GM12872 (cell line): Measurements from ENCODE around the gene SLCO3A1.

ENCODE experiments used
- TF ChIP-seq, protein P1 (sequence below): IDR thresholded peaks from 3 replicates; pipeline ENCODE4 v1.5.1; 2011; ENCODE audit warnings: low read depth, mild to moderate bottlenecking, low read length, moderate library complexity; ENCODE audit not compliant: insufficient read depth

The SLCO3A1 gene

DNA sequence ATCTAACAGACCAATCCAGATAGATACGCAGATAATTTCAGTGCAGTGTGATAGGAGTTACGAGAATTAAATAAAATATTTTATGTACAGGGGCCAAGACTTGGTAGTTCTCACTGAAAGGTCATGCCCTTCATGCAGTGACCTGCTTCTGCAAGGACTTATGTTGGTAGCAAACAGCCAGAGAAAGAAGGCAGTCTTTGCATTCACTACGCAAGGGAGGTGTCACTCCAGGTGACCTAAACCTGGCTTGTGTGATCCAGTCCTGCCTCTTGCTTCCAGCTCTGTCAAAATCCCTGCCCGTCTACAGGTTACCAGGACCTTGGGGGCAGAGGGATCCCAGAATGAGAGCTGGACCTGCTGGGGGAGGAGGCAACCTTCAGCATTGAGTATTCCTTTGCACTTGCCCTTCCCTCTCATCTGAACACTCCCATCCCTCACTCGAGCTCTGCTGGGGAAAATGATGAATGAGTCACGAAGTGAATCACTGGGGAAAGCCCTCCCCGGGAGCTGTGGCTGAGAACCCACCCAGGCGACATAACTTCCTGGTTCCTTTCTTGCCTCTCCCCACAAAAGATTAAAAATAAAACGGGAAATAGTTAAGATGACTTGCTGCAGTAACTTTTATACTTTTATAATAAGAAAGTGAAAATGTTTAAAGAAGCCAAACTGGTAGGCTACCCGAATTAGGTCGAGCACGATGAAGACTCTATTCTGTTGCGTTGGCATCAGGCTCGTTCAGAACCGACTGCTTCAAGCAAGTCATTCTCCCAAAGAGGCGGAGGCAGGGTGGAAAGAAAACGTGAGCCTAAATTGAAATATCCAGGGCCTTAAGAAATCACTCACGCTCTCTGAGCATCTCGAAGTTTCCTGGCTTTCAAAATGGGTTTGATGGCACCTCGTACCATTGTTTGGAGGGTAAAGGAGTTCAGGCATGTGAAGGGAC, 216.1 kb downstream of the SLCO3A1 start:
- TF ChIP-seq, protein P1, sequence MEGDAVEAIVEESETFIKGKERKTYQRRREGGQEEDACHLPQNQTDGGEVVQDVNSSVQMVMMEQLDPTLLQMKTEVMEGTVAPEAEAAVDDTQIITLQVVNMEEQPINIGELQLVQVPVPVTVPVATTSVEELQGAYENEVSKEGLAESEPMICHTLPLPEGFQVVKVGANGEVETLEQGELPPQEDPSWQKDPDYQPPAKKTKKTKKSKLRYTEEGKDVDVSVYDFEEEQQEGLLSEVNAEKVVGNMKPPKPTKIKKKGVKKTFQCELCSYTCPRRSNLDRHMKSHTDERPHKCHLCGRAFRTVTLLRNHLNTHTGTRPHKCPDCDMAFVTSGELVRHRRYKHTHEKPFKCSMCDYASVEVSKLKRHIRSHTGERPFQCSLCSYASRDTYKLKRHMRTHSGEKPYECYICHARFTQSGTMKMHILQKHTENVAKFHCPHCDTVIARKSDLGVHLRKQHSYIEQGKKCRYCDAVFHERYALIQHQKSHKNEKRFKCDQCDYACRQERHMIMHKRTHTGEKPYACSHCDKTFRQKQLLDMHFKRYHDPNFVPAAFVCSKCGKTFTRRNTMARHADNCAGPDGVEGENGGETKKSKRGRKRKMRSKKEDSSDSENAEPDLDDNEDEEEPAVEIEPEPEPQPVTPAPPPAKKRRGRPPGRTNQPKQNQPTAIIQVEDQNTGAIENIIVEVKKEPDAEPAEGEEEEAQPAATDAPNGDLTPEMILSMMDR, result no peak

- TF ChIP-seq, protein P1, result no peak
Observed at GRCh38 chr15:92071045-92071634, 217.6 kb downstream of the SLCO3A1 start.

- TF ChIP-seq, protein P1, result no peak
Observed at GRCh38 chr15:92073044-92073785, 219.7 kb downstream of the SLCO3A1 start.

GRCh38 chr15:92074101-92074500, 220.6 kb downstream of the SLCO3A1 start:
- TF ChIP-seq, protein P1, result no peak

DNA sequence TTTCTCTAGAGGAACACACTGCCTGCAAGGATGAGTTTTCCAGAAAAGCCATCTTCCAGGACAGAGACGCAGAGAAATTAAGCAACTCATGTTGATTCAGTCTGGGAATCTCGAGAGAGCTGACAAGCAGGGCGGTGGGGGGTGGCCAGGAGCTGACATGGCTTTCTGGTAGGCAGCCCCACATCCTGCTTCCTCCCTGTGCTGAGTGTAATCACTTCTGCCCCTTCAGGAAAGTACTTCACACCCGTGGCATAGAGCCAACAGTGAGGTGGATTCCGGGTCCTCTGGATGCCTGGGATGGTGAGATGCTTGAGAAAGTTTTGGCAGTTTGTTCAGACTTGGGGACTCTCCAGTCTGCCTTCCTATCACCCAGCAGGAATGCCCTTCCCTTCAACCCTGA, 221.1 kb downstream of the SLCO3A1 start:
- TF ChIP-seq, protein P1, result no peak

GRCh38 chr15:92075764-92076163, 222.3 kb downstream of the SLCO3A1 start:
- TF ChIP-seq, protein P1, result no peak

- TF ChIP-seq, protein P1, result no peak
Observed at GRCh38 chr15:92076541-92076940, 223.0 kb downstream of the SLCO3A1 start.
